AML-193 (cell line): ENCODE data around the gene PHLPP2.
A peak's percentile ranks its signal among the peaks of the same experiment; 100 is the strongest.

Experiments
- DNase-seq, 2 experiments: peaks; one replicate each; lab custom pipeline; 2025; lab: John Stamatoyannopoulos, UW

The PHLPP2 gene, protein sequence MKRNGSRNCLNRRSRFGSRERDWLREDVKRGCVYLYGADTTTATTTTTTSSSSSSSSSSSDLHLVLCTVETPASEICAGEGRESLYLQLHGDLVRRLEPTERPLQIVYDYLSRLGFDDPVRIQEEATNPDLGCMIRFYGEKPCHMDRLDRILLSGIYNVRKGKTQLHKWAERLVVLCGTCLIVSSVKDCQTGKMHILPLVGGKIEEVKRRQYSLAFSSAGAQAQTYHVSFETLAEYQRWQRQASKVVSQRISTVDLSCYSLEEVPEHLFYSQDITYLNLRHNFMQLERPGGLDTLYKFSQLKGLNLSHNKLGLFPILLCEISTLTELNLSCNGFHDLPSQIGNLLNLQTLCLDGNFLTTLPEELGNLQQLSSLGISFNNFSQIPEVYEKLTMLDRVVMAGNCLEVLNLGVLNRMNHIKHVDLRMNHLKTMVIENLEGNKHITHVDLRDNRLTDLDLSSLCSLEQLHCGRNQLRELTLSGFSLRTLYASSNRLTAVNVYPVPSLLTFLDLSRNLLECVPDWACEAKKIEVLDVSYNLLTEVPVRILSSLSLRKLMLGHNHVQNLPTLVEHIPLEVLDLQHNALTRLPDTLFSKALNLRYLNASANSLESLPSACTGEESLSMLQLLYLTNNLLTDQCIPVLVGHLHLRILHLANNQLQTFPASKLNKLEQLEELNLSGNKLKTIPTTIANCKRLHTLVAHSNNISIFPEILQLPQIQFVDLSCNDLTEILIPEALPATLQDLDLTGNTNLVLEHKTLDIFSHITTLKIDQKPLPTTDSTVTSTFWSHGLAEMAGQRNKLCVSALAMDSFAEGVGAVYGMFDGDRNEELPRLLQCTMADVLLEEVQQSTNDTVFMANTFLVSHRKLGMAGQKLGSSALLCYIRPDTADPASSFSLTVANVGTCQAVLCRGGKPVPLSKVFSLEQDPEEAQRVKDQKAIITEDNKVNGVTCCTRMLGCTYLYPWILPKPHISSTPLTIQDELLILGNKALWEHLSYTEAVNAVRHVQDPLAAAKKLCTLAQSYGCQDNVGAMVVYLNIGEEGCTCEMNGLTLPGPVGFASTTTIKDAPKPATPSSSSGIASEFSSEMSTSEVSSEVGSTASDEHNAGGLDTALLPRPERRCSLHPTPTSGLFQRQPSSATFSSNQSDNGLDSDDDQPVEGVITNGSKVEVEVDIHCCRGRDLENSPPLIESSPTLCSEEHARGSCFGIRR (N-terminal part only)

GRCh38 chr16:71724320-71724751, at the start of gene PHLPP2:
PHLPP2 (minus strand) TSS chr16:71724701; CDS start chr16:71714795, 9,906 bp downstream.
- DNase-seq = no peak

- DNase-seq = no peak
Measured at GRCh38 chr16:71771571-71771970, 47.1 kb upstream of the PHLPP2 start.

DNA sequence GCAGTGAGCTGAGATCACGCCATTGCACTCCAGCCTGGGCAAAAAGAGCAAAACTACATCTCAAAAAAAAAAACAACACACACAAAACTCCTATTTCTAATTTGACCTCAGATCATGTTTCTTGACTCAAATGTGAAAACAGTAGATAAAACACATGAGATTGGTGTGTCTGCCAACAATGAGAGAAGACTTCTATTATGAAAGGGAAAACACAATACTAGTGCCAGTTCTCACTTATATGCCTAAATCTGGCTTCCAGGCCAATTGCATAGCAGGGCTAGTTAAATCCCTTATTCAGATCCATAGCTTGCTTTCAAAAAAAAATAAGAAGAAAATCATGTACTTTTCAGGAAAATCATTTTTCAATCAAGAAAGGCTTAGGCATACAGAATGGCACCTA, 44.7 kb upstream of the PHLPP2 start:
- DNase-seq = no peak

GRCh38 chr16:71767060-71767900, 42.8 kb upstream of the PHLPP2 start:
- DNase-seq = no peak

DNA sequence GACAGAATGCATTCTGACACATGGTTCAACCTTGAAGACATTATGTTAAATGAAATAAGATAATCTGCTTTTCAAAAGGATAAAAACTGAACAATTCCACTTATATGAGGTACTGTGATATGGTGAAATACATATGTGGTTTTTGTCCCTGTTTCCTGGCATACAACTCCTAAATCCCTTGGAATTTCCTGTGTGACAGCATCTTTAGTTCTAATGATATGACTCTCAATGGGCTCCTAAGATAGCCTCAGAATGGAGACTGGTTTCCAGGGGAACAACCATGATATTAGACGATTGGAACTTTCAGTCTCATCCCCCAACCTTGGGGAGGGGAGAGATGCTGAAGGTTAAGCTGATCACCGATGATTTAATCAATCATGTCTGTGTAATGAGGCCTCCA, 37.7 kb upstream of the PHLPP2 start:
- no peak for DNase-seq

GRCh38 chr16:71761097-71761496, 36.6 kb upstream of the PHLPP2 start:
- DNase-seq = no peak

DNA sequence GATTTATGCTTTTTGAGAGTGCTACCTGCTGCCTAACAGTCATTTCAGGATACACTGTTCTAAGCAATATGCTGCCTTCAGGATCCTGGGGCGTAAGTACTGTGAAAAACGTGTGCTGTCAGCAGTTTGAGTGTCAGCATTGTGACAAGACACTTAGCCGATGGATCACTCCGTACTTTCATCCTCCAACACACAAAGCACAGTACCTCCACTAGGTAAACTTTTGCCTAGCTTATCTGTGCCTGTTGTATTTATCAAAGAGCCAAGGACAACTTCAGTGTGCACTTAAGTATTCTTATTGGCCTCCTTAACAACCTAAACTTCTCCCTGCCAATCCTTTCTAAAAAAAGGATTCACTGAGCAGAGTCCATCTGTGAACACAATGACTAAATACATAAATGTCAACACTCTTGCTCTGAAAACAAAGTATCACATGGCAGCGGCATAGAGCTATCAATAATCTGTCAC, 33.8 kb upstream of the PHLPP2 start:
- no peak for DNase-seq

GRCh38 chr16:71754652-71755051, 30.2 kb upstream of the PHLPP2 start:
- DNase-seq = no peak

GRCh38 chr16:71754108-71754507, 29.6 kb upstream of the PHLPP2 start:
- no peak for DNase-seq

GRCh38 chr16:71748226-71748625, 23.7 kb upstream of the PHLPP2 start:
- DNase-seq = no peak

DNA sequence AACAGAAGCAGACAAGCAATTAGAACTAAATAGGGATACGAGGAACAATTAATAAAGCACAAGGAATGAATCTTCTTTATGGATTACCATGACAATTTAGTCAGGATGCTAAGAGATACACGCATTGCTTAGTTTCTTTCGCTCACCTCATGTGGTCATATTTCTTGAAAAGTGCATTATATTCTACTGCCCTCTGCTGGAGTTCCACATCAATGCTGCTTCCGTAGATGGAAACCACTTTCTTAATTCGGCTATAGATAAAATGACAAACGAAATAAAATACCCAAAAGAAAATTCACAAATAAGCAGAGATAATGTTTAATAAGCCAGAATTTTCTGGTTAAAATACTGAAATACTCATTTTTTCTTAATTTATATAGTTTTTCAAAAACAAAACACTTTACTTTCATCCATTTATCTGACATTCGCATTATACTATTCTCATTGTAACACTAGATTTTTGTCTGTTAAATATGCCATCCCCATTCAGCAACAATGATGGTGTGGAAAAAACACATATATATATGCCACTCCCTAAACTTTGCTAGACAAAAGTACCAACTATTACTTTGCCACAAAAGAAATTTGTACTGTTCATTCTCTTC, 22.0 kb upstream of the PHLPP2 start:
- peak; percentile 21 to 29 for DNase-seq

GRCh38 chr16:71738855-71739254, 14.4 kb upstream of the PHLPP2 start:
- DNase-seq = no peak

GRCh38 chr16:71737501-71737900, 13.0 kb upstream of the PHLPP2 start:
- no peak for DNase-seq

DNA sequence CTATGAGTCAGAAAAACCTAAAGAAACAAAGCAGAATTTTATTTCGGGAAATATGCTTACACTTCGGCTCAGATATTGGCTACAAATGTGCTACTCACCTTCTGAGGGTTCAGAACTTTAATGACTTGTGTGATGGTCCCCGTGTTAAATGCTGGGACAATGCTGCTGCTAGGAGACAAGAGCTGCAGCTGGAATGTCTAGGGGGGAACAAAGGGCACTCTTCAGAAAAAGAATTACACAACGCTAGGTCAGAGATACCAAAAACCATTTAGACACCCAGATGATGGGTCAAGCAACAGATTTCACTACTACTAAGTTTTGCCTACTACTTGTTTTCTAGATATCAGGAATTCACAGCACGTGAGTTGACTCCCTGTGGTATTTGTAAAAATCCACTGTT, 10.0 kb upstream of the PHLPP2 start:
- DNase-seq = no peak

DNA sequence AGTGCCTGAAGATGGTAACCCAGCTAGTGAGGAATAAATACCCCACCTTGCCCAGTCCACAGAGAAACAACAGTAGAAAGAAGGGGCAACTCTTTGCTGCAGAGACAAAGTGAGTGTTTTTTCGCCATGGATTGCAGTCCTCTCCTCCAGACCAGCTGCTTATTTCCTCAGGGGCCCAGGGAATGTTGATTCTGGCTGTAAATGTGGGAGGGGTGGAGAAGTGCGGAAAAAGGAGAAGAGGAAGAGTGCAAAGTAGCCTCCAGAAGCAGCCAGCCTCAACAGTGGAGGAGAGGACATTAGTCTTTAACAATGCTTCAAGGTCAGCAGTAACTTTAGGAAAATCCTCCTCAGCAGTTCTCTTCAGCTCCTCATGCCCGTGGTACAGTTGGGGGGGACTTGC, 8.1 kb upstream of the PHLPP2 start:
- DNase-seq = no peak

DNA sequence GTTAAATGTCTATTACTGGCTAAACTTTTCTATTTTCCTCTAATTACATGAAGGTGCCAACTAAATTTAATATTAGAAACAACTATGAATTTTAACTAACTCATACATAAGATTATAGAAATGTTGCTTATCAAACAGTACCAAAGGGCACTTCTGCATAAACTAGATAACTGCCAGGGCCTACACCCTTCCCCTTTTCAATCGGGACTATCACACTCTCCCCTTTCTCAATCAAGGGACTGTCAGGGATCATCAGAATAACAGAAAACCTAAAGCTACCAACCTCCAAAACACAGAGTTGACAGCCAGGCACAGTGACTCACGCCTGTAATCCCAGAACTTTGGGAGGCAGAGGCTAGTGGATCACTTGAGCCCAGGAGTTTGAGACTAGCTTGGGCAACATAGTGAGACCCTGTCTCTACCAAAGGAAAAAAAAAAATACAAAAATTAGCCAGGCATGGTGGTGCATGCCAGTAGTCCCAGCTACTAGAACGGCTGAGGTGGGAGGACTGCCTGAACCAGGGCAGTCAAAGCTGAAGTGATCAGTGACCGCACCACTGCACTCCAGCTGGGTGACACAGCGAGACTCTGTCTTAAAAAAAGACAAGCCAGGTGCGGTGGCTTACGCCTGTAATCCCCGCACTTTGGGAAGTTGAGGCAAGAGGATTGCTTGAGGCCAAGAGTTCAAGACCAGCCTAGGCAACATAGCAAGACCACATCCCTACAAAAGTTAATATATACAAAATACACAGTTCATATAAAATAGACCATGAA, 3.2 kb upstream of the PHLPP2 start:
- no peak for DNase-seq

DNA sequence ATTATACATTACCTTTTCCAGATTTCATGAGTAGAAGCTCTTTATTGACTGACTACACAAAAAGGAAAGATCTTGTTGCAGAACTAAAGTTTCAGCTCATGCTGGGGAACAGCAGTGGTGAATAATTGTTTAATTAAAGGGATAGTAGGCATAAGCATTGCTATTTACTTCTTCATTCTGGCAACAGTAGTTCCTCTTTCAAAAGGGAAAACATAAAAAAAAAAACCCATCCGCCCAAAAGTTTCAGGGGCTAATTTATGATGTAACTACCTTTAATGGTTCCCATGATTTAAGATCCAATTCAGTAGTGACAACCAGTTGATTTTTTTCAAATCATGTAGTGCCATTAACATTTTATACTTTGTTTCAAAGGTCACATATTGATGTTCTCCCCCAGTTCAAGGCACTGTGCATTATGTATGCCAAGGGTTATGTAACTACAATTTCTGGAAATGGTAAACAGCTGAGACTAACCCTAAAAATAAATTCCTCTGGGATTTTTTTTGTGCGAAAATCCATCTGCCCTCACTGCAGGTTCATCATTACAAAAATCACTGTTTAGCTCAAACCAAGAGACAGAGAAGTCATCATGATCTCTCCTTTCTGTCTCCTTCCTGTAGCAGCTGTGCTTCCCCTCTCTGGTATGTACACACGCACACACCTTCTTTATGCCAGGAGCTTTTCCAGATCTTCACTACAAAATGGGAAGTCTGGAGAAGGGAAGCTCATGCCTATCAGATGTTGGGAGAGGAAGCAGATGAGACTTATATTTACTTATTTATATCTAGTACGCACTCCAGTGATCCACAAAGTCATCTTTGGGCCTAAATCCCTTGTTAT, 2.2 kb upstream of the PHLPP2 start:
- peak; percentile 36 to 41 for DNase-seq

- peak in 1 of 2 experiments; percentile 10 for DNase-seq
Measured at GRCh38 chr16:71723537-71724319, 773 bp downstream of the PHLPP2 start.
